ENCODE measurements around the gene TDRD7.

DNA sequence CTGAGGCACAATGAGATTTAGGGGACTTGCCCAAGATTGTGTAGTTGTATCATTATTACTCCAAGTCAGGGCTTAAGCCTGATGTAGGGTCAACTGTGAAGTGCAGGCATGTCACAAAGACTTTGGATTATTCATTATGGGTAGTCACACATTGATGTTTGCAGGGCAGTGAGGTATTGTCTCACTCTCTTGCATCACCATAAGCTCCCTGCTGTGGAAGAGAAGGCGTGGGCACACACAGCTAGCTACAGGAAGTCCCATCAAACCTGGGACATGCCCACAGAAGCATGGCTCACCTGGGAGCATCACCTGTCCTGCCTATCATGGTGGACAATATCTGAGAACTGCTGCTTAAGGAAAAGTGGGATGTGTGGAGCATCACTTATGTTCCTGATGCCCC, 131.7 kb downstream of the TDRD7 start:
- no peak for TF ChIP-seq TAF1 (IDR thresholded peaks at IDR 0.05; ENCODE audit: borderline replicate concordance, low read depth, low read length)
- TF ChIP-seq POLR2A (IDR thresholded peaks at IDR 0.05; ENCODE audit: low read depth, low read length) = no peak
